ENCODE results near the gene PAX7. TPM values are rescaled to one million over a fixed set of nuclear protein-coding genes. Genes with fewer than 3 reads are reported as not detected.
A peak's percentile ranks its signal among the peaks of the same experiment; 100 is the strongest.
"Not testable (repeated sequence)": the region's sequence is repeated elsewhere in the genome, so short reads cannot be mapped to it uniquely, and the experiment has no call there.

The PAX7 gene
- not detected for total RNA-seq
- long read RNA-seq: 0 reads

DNA sequence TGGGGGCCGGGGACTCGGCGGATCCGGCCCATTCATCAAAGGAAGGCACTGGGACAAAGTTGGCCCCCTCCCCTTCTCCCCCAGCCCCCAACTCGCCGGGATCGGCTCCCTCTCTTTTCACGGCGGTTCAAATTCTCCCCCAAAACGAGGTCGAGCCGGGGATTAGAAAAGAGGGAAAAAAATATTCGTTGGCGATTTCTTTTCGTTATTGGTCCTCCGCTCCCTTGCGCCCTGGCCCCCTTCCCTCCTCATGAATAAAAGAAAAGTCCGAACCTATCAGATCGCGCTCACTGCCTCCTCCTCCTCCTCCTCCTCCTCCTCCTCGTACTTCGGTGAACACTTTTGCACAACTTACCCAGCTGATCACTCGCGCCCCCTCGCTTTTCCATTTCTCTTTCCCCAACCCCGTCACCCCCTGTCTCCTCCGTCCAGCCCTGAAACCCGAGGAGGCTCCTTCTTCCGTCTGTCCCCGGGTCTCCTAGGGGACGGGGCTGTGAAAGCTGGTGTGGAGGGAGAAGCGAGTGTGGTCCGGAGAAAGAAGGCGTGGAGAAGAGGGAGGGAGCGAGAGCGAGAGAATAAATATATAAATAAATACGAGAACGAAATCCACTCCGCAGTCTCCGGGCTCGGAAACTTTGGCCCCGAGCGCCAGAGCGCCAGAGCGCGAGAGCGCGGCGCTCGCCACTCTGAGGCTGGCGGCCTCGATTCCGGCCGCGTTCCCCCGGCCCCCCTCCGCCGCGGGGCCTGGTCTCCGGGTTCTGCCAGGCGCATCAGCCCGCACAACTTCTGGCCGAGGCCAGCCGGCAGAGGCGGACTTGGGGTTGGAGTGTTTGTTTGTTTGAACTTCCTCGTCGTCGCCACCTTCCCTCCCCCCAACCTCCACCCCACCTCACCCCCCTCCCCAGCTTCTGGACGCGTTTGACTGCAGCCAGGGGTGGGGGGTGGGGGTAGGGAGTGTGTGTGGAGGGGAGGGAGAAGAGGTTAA is at the start of gene PAX7:
PAX7 (plus strand) TSS at position 336 of the 985 bp plus-strand sequence. CDS start 758 bp downstream, outside the sequence.
- intact Hi-C loops (cut with DNase I, micrococcal nuclease): no loop called here
- ATAC-seq (no peak), DNase-seq (no peak)

DNA sequence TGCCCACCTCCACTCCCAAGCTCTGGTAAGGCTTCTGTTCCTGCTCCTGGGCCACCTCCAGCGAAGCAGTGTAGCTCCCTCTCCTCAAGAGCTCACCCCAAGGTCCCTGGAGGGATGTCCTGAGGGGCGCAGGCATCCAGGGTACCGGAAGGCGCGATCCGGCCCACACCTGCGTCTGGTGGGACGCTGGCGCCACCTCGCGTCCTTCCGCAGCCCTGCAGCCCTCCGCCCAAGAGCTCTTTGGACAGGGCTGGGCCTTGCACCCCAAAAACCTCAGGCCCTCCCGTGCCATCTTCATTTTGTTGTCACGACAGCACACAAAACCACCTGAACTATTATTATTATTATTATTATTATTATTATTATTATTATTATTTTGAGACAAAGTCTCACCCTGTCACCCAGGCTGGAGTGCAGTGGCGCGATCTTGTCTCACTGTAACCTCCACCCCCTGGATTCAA is 49.2 kb upstream of the PAX7 start:
- intact Hi-C loops (cut with DNase I, micrococcal nuclease): no loop called here
- peak in 1 of 2 donors; percentile 50 for DNase-seq

DNA sequence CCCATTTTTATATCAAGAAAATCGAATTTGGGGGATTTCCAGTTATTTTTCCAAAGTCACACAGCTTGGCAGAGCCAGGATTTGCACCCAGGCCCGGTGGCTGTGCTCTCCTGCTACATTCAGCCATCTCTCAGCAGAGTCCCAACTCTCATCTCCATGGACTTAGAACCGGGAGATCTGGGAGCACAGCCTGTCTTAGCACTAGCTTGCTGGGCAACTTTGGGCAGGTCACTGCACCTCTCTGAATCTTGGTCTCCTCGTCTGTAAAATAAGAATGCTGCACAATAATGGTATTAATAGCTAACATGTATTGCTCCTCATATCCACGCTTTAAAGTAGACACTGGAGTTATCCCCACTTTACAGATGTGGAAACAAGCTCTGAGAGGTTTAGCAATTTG is 47.8 kb upstream of the PAX7 start:
- DNase-seq (no peak), ATAC-seq (no peak)
- intact Hi-C loops (cut with DNase I, micrococcal nuclease): no loop called here

More for the DNA sequence above, 49.2 kb upstream of the PAX7 start:
- ATAC-seq: peak; percentile 76

DNA sequence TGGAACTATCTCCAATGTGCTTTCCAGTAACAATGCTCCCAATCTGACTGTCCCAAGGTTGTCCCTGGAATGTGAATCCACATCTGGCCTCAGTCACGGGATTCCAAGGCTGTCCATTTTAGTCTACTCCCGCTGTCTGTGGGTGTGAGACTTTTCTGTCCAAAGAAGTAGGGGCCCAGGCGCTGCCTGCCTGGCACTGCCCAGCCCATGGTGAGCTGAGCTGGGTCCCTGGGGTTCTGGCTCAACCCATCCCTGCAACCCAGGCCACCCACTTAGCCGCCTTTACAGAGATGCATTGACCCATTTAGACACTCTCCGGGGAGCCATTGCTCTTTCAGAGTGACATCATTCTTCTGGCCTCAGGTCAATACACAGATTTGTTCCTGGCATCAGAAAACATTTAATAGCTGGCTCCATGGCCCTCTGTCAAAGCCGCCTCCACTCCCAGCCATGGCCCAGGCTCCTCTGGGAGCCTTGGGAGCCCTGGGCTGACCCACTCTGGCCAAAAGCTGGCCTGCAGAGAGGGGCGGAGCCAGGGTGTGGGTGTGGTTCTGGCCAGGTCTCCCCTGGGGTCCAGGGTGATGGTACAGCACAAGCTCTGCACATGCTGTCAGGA is 47.2 kb upstream of the PAX7 start:
- ATAC-seq (no peak), DNase-seq (no peak)
- intact Hi-C loops (cut with DNase I, micrococcal nuclease): no loop called here

DNA sequence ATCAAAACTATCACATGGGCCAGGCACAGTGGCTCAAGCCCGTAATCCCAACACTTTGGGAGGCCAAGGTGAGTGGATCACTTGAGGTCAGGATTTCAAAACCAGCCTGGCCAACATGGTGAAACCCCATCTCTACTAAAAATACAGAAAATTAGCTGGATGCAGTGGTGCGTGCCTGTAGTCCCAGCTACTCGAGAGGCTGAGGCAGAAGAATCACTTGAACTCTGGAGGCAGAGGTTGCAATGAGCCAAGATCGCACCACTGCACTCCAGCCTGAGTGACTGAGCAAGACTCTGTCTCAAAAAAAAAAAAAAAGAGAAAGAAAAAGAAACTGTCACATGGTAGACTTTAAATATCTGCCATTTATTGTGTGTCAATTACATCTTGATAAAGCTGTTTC is 44.6 kb upstream of the PAX7 start:
- ATAC-seq; intact Hi-C loops (cut with DNase I, micrococcal nuclease): not testable (repeated sequence)

DNA sequence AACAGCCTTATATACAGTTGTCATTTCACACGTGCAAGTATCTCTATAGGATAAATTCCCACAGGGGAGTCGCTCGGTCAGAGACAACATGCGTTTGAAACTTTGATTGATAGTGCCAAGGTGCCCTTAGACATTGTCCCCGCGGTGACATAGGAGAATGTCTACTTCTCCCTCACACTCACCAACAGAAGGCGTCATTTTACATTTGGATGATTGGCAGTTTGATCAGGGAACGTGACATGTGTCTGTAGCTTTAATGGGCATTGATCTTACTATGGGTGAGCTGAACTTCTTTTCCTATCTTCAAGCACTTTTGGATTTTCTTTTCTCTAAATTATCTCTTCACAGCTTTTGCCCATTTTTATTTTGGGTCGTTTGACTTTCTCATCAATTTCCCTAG is 42.6 kb upstream of the PAX7 start:
- DNase-seq (no peak), ATAC-seq (no peak)
- intact Hi-C loops (cut with DNase I, micrococcal nuclease): no loop called here

More for the DNA sequence above, 44.6 kb upstream of the PAX7 start:
- not testable (repeated sequence) for DNase-seq

DNA sequence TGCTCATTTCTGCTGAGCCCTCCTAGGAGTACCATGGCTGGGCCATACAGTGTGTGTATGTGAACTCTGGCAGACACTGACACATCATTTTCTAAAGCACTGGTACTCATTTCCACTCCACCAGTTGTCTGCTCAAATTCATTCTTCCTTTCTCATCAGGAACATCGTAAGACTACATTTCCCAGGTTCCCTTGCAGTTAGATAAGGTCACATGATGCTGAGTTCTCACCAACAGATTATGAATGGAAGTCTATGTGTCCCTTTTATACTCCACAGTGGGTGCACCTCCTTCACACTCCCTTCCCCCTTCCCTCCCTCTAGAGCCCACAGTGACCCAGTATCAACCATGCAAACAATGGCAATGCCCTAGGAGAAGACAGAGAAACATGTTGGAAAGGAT is 38.3 kb upstream of the PAX7 start:
- no peak for ATAC-seq
- intact Hi-C loops (cut with DNase I, micrococcal nuclease): loop anchor here (10.0 kb wide), 2 partner anchors 232 to 282 kb away; no protein-coding TSS in a partner anchor
- DNase-seq: no peak

DNA sequence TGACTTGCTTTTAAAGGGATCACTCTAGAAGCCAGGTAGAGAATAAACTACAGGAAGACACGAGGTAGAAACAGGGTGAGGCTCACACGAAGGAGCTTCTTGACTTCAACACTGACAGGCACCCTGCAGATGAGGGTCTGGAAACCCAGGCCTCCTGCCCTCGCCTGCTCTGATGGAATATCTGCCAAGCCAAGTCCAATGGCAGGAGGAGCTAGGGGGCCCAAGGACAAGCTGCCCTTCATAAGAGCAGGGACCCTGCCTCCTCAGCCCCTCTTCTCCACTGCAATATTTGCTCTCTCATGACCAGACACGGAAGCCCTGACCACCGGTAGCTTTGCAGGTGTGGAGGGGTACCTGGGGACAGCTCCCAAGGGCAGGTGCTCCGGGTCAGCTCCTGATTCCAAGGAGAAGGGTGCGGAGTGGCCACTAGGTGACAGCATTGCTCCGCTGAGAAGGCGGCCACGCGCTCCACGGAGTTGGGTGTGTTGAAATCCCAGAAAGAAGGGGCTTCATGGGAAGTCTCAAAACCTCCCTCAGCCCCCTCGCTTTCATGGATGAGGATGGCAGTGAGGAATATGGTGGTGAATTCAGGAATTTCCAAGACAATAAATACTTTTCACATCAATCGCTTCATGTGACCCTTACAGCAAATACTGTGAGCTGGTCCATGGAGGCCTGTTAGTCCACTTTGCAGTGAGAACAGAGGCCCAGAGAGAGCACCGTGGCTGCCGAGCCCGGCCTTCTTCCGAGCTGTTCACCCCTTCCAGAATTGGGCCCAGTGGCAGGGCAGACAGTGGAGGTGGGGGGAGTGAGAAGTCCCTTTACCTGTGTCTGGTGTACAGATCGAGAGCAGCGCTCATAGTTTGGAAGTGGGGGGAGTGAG is 33.2 kb upstream of the PAX7 start:
- DNase-seq: peak; percentile 30 to 61
- ATAC-seq: peak; percentile 82
- intact Hi-C loops (cut with DNase I, micrococcal nuclease): loop anchor here (5.0 to 10.0 kb wide), 3 partner anchors 225 to 277 kb away; no protein-coding TSS in a partner anchor

DNA sequence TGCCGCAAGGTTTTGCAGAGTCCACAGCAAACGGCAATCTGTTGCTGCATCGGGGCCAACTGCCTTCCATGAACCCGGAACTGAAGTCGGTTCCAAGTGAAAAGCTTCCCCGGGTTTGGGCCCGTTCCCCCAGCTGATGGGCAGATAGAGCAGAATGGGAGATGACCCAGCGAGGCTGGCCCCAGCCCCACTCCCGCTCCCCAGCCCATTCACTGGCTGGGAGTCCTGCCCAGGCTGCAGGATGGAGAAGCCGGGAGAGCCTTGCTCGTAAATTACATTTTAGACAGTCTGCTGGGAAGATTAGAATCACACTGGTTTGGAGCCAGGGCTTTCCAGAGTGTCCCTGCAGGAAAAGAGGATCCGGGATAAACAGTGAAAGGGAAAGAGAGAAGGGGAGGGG is 31.6 kb upstream of the PAX7 start:
- intact Hi-C loops (cut with DNase I, micrococcal nuclease): loop anchor here (5.0 to 10.0 kb wide), 3 partner anchors 223 to 276 kb away; no protein-coding TSS in a partner anchor
- ATAC-seq: peak; percentile 12
- DNase-seq: peak in 1 of 2 donors; percentile 14

DNA sequence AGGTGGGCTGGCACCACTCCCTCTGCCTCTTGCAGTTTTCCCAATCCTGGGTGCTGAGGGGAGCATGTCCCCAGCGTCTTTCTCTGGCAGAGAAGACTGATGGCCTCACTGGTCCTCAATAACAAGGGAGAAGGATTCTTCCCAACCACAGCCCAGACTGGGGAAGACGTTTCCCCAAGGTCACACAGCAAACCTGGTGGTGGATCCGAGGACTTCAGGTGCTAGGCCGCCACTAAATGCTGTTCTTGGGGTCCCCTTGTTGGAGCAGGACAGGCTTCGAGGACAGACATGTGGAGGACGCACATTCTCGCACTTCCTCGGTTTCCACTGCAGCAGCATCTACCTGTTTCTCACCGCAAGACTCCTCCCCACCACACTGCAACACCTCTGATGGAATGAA is 30.9 kb upstream of the PAX7 start:
- intact Hi-C loops (cut with DNase I, micrococcal nuclease): loop anchor here (5.0 to 10.0 kb wide), 3 partner anchors 223 to 275 kb away; no protein-coding TSS in a partner anchor
- DNase-seq (no peak), ATAC-seq (peak; percentile 72)

DNA sequence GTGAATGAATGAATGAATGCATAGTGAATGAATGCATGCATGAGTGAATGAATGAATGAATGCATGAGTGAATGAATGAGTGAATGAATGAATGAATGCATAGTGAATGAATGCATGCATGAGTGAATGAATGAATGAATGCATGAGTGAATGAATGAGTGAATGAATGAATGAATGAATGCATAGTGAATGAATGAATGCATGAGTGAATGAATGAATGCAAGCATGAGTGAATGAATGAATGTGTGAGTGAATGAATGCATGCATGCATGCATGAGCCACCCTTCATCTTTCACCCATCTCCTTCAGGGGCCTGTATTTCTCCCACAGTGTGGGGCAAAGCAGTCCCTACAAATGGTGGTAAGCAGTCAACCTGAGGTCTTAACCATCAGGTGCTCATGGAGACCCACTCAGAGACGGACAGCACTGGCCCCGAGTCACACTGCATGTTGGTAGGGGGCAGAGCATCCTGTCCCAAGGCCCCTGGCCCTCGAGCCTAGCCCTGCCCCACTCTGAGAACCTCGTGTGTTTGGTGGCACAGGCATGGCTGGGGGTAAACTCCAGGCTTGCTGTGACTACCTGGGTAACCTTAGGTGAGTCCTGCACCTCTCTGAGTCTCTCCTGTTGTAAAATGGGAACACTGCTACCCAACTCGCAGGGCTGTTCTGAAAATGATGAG is 28.0 kb upstream of the PAX7 start:
- no peak for DNase-seq
- intact Hi-C loops (cut with DNase I, micrococcal nuclease): no loop called here
- ATAC-seq: no peak

DNA sequence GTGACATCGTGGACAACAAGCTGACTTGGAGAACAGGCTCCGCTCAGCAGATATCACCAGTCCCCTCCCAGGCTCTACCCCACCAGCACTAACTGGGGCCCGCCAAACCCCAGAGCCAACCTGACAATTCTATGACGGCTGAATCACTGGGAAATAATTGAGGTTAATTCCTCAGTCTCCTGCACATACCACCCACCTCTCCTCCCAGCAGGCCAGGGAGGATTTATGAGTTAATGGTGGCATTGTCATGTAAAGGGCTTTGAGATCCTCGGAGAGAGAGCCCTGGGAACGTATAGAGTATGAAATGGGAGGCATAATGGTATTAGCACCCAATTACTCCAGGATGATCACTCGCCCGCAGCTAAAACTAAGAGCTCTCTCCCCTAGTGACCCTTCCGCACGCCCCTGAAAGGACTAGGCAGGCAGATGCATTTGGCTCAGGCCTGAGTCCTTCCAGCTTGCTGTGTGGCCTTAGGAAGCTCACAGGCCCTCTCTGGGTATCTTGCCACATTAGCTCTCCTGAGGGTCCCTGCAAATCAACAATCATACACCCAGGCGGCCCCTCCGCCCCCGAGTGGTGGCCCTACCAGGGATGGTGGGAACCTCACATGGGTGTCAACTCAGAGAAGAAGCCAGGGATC is 27.3 kb upstream of the PAX7 start:
- no peak for DNase-seq
- no peak for ATAC-seq
- intact Hi-C loops (cut with DNase I, micrococcal nuclease): no loop called here

DNA sequence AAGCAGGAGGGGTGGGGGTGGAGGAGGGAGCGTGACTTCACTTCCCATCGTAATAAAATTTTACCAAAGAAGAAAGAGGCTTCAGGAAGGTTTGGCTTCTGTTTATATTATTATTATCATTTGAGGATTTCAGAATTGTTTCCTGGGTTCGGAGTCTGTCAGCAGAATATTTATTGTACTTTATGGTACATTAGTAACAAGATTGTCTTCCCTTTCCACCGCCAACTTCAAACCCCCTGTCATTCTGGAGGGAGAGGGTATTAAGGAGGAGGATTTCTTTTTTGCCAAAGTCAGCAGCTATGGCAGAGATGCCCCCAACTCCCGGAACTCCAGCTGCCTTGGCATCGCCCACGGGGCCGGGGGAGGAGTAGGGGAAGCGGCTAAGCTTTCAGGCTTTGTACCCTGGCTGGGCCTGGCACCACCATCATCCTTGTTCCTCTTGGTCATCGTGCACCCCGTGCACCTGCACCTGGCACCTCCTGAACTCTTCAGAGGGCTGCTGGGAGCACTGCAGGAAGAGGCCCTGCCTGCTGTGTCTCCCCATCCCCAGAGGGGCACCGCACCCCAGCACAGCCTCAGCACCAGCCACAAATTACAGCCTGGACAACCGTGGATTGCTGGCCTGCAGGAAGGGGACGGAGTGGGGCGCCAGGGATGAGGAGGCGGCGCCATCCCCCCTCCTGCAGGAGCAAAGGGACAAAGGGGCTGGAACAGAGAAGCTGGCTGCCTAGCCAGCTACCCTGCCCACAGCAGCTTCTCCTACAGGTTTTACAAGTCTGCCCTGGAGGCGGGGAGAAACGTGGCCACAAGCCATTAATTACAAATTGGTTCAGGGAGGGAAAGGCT is 24.0 kb upstream of the PAX7 start:
- no peak for ATAC-seq
- no peak for DNase-seq
- intact Hi-C loops (cut with DNase I, micrococcal nuclease): no loop called here

DNA sequence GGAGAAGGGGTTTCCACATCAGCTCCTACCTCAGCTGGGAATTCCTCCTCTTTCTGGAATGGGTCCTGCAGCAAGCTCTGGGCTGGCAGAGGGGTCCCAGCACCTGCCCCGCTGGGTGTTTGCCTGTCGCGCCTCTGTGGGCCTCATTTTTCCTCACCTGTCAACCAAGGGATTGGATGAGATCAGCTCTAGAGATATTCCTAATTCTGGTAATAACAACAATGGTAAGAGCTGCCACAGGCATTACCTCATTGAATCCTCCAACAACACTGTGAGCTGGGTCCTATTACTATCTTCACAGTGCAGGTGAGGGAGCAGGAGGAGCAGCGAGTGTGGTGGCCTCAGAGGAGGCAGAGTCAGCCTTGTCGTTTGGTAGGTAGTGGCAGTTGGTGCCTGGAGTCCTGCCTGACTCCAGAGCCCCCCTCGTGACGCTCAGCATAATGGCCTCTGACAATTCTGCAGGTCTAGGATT is 23.3 kb upstream of the PAX7 start:
- intact Hi-C loops (cut with DNase I, micrococcal nuclease): no loop called here
- ATAC-seq: no peak
- no peak for DNase-seq

DNA sequence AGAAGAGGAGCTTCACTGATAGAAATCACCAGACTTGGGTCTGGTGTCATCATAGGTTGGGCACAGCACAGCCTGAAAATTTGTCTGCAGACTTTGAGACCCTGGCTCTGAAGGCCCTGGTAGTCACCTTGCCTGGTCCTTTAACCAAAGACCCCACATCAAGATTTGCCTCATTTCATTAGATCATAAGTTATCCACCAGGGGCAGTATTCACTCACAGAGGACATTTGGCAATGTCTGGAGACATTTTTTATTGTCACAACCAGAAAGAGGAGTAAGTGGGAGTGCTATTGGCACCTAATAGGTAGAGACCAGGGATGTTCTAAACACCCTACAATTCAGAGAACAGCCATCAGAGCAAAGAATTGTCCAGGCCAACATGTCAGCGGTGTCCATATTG is 22.1 kb upstream of the PAX7 start:
- no peak for DNase-seq
- intact Hi-C loops (cut with DNase I, micrococcal nuclease): no loop called here
- ATAC-seq: no peak

DNA sequence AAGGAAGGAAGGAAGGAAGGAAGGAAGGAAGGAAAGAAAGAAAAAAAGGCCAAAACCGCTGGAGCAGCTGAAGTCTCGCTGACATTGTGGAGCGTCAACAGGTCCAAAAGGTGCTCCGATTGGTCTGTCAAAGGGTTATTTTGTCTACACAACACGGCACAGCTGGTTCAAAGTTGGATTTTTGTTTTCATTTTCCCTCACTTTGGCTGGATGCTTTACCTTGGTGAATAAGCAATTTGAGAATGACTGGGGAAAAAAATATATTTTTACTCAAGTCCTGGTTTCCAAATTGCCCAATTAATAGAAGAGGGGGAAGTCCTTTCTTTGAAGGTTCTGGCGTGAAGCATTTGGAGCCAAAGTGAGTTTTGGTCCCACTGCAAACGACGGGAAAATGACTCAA is 19.3 kb upstream of the PAX7 start:
- intact Hi-C loops (cut with DNase I, micrococcal nuclease): no loop called here
- ATAC-seq (no peak), DNase-seq (no peak)

DNA sequence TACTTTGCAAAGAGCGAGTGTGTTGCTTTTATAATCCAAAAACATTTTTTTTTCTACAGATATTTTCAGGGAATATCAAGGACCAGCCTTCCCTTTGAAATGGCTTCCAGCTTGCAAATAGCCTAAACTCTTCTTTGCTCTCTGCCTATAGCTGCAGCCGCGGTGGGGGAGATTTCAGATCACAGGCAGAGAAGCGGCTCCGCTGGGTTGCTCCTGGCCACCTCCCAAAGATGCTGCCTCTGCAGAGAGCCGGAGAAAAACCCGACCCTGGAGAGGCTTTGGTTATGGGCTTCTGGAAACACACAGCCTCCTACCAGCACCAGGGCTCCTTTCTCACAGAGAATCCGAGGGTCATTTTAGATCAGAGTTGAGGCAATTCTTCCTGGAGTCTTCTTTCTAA is 18.6 kb upstream of the PAX7 start:
- DNase-seq: no peak
- ATAC-seq: no peak
- intact Hi-C loops (cut with DNase I, micrococcal nuclease): no loop called here

Data from left colon (tissue), 2 donors.